WI38 (cell line): ENCODE results near the gene PRPF6.
"Not testable (repeated sequence)": the region's sequence is repeated elsewhere in the genome, so short reads cannot be mapped to it uniquely, and the experiment has no call there.

Source experiments
- H3K4me3 ChIP-seq: 2 replicates; pipeline ENCODE4 v1.5.1; 2011; ENCODE audit warnings: low read depth, mild to moderate bottlenecking, control low read depth, low read length
- TF ChIP-seq, protein P1 (sequence below): IDR thresholded peaks from 2 replicates; pipeline ENCODE4 v1.5.1; 2012; ENCODE audit warnings: low read depth, mild to moderate bottlenecking, control low read depth, low read length

Gene PRPF6

DNA sequence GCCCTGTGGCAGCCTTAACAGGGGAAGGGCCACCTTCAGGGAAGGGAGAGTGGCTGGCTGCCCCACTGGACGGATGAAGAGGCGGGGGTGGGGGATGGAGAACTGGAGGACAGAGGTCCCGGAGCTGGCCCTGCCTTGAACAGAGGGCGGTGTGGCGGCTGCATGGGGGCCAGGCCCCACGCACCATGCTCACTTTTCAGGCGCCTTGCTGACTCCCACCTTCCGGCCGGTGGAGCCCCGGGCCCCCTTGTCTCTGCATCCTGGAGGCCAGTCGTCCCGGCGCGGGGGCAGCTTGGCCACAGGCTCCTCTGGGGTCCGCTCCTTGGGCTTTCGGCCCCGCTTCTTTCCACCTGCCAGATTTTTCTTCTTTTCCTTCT is 21.2 kb upstream of the PRPF6 start:
- TF ChIP-seq, protein P1, sequence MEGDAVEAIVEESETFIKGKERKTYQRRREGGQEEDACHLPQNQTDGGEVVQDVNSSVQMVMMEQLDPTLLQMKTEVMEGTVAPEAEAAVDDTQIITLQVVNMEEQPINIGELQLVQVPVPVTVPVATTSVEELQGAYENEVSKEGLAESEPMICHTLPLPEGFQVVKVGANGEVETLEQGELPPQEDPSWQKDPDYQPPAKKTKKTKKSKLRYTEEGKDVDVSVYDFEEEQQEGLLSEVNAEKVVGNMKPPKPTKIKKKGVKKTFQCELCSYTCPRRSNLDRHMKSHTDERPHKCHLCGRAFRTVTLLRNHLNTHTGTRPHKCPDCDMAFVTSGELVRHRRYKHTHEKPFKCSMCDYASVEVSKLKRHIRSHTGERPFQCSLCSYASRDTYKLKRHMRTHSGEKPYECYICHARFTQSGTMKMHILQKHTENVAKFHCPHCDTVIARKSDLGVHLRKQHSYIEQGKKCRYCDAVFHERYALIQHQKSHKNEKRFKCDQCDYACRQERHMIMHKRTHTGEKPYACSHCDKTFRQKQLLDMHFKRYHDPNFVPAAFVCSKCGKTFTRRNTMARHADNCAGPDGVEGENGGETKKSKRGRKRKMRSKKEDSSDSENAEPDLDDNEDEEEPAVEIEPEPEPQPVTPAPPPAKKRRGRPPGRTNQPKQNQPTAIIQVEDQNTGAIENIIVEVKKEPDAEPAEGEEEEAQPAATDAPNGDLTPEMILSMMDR: no peak
- H3K4me3 ChIP-seq: no peak overlapping the region

DNA sequence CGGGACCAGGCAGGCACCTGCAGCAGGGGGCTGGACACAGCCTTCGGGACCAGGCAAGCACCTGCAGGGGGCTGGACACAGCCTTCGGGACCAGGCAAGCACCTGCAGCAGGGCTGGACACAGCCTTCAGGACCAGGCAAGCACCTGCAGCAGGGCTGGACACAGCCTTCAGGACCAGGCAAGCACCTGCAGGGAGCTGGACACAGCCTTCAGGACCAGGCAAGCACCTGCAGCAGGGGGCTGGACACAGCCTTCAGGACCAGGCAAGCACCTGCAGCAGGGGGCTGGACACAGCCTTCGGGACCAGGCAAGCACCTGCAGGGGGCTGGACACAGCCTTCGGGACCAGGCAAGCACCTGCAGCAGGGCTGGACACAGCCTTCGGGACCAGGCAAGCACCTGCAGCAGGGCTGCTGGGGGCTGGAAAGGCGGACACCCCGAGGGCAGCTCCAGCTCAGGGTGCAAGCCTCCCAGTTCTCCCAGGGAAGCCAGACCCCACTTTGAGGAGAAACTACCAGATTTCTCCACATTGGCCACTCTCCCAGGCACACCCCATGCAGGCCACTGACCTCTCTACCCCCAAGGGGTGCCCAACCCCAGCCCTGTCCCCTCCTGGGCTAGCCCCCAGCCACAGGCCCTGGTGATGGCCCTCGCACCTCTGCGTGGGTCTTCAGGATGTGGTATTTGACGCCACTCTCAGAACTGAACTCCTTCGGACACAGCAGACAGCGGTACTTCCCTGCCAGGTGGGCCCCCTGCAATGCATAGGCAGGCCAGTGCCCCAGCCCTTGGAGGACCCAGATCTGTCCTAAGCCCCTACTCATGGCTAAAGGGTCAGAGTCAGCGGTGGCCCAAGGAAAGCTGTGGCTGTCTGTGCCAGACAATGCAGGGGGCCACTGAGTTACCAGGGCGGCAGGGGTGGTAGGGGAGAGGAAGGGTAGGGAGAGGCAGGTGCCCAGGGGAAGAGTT is 20.0 kb upstream of the PRPF6 start:
- H3K4me3 ChIP-seq: not testable (repeated sequence)

DNA sequence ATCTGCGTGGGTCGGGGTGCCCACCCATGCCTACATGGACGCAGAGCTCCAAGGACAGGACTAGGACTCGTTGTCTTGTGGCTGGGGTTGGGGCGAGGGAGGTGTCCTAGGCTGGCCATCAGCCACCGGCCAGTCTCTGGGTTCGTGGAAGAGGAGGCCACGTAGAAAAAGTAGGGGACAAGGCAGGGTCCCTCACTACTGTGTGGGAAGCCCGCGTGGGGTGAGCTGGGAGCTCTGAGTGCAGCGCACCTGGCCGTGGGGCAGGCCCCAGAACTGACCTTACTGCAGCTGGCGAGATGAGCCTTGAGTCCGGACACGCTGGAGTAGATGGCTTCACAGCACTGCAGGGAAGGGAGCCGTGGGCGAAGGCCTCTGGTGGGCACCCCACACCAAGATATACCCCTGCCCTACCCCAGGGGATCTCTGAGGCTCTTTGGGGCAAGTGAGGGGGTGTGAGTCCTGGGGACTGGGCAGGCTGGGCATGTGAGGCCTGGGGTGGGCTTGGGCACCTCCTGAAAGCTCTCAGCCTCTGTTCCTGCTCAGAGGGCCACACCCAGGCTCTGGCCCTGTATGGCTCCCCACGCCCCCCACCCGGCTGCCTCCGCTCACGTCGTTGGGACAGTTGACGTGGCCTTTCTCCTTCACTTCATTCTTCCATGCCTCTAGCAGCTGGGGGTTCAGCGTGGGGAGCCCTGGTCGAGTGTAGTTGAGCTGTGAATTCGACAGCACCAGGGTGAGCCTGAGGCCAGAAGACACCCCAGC is 19.1 kb upstream of the PRPF6 start:
- H3K4me3 ChIP-seq: no peak overlapping the region
- TF ChIP-seq, protein P1: no peak

DNA sequence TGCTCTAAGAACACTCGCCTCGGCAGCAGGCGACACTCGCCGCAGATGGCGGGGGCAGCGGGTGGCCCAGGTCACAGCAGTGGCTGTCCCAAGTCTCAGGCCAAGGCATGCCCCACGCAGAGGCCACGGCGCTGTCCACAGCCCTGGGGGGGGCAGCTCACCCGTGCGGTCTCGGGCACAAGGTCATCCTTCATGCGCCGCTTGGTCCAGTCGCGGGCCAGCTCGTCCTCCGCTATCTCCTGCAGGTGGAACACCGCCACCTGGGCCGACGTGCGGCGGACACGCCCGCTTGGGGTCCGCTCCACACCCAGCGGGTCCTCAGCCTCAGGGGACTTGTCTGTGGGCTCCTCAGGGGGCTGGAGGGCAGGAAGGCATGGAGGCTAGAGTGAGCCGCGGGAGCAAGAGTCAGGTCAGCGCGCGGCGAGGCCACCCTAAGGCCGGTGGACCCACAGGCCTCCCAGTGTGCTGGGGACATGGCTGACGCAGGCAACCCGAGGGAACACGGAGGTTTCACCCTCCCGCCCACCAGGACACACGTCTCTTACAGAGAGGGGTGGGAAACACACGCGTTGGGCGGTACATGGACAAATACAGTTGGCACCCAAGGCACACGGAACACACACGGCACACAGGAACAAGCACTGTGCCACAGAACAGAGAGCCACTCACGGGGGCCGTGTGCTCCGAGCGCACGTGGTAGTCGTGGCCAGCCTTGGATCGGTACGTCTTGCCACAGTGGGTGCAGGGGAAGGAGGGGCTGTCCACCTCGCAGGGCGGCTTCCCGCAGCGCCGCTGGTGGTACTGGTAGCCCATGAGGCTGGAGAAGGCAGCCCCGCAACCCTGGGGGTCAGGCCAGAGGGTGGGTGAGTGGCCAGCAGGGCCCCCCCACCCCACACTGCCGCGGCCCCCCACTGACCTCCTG is 18.2 kb upstream of the PRPF6 start:
- H3K4me3 ChIP-seq: no peak overlapping the region
- TF ChIP-seq, protein P1: no peak

DNA sequence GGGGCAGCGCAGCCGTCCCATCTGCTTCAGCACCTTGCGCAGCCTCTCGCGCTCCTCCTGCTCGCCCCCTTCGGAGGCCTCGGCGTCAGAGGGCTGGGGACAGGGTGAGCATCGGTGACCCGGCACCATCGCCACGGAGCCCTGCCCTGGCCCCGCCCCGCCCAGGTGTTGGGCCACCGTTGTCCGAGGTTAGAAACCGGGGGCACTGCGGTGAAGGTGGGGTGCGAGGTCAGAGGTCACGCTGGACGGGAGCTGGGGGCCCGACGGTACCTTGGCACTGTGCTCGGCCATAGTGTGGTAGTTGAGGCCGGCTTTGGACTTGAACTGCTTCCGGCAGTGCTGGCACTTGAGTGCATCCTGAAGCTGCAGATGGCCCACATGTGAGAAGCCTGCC is 17.6 kb upstream of the PRPF6 start:
- TF ChIP-seq, protein P1: no peak
- no peak overlapping the region for H3K4me3 ChIP-seq

DNA sequence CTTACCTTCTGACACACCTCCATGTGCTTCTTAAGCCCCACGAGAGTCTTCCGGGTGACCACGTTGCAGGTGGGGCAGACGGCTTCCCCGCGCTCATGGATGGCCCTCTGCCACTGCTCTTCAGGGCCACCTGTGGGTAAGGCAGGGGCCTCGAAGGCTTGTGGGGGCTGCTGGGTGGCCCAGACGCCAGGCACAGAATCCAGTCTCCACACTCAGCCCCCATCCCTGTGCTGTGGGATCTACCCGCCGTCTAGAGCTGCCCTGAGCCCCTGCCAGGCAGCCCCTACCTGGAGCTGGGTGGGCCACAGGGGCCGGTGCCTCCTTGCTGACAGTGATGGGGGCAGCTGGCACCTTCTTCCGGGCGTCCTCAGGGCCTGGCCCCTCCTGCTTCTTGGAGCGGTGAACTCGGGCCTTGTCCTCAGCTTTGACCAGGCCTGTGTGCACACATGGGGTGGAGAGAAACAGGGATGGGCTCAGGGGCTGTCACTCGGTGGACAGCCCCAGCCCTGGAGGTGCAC is 17.1 kb upstream of the PRPF6 start:
- TF ChIP-seq, protein P1: no peak
- no peak overlapping the region for H3K4me3 ChIP-seq

DNA sequence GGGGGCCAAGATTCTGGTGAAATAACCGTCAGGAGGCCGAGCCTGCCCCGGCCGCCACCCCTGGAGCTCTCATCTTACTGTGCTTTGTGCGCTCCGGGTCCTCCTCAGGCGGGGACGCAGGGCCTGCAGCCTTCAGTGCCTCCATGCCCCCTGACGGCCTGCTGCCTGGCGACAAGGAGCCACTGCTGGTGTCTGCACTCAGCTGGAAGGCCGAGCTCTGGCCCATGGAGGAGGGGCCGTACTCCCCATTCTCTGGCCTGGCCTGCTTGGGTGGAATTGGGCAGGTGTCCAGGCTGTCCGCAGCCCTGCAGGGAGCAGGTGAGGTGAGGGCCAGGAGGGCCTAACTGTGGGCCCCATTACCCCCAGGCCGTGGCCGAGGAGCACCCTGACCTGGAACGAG is 16.5 kb upstream of the PRPF6 start:
- no peak overlapping the region for H3K4me3 ChIP-seq
- TF ChIP-seq, protein P1: no peak
